GF-D8 (cell line): ENCODE measurements around the gene CD300A.

ENCODE experiments used
- DNase-seq: peaks from one replicate; lab custom pipeline; 2025; lab: John Stamatoyannopoulos, UW

The CD300A gene

DNA sequence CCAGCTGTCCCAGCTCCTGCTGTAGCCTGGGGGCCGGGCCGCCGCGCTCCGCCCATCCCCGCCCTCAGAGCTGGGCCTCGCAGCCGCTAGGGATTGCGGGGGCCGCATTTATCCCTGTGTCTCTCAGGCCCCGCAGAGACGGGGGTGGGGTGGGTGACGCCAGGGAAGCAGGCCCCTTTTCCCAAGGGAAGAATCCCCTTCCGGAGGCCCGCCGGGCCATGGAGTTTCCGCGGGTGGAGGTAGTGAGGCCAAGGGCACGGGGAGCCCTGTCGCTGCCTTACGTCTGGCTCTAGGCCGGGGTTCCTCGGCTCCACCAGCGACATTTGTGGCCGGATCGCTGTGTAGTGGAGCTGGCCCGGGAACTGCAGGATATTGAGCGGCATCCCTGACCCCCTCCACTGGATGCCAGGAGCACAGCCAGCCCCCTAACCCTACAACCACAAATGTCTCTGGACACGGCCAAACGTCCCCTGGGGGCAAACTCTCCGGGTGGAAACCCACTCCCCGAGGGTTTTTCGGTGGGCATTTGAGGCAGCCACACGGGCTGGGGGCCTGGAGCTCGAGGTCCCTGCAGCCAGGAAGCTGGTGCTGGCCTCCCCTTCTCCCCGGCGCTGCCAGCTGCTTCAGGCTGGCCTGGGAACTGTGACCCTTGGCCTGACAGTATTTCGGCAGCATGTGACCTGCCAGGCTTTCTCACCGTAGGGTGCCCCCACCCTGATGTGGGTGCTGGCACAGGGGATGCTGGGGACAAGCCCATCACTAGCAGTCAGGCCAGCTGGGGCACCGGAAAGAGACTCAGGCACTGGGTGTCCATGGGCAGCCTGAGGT, 12.0 kb upstream of the CD300A start:
- peak; percentile 12 for DNase-seq

GRCh38 chr17:74455025-74455545, 11.3 kb upstream of the CD300A start:
- DNase-seq = no peak

DNA sequence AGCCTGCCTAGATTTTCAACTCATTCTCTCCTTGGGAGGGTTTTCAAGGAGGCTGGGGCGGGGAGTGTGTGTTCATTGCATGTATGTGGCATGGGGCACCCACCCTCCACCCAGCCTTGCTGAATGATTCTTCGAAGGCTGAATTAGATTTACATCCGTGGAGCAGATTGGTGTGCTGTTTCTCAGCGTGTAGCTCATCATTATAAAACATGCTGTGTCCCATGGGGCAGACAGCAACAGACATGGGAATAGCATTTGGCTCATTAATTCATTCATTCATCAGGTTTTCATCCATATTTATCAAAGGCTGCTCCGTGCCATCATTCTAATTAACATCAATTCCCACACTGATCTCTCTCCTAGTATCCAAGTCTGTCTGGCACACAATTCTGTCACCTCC, 10.6 kb upstream of the CD300A start:
- no peak for DNase-seq

DNA sequence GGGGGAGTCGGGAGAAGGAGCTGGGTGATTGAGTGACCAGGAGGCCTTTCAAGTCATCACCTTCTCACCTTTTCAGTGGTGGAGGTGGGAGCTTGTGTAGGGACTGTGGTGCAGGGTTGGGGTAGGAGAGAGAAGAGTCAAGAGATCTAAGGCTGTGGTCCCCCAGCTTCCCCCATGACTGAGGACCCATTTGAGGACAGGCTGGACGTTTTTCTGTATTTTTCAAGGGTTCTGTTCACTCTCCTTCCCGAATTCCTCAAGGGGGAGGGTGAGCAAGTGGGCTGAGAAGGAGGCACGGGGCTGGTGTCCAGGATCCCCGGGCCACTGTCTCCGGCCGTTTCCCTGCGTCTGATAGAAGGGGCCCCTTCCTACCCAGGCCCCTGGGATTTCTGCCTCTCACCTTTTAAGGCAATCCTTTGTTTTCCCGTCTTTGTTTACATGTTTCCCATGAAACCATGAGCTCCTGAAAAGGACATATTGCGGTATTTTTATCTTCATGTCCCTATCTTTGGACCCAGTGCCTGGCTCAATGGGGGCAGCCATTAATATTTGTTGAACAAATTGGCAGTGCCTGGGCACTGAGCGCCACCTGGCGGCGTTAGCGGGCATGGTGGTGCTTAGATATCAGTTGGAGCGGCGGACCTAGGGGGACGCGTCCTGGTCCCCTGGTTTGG, 9.2 kb upstream of the CD300A start:
- no peak for DNase-seq

DNA sequence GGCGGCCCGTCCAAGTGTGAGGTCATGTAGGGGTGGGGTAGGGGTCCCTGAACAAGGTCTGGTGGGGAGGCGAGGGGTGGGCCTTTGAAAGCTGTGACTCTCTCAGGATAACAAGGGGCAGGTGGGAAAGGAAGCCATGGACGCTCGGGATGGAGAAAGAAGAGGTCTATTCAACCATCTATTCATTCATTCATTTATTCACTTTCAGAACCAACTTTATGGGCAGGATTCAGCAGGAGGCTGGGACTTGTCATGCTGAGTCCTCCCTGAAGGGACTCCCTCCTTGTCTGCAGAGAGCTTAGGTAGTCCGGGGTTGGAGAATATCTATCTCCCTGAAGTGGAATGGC, 8.6 kb upstream of the CD300A start:
- DNase-seq = no peak

- no peak for DNase-seq
Observed at GRCh38 chr17:74458835-74459234, 7.6 kb upstream of the CD300A start.

DNA sequence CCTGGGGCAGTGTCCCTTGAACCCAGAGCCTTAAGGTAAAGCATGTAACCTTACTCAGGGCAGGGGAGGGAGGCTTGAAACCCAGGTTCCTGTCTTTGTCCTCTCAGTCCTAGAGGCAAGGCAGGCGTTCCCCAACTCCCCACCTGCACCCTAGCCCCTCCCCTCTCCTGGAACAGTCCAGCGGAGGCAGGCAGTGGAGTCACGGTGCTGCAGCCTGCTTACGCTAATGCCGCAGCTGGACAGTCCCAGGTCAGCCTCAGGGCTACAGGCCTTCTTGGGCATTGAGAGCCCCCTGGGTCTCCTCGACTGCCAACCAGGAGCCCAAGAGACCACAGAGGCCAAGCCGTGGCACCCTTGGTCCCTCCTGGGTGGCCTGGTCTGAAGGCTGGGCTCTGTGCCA, 6.8 kb upstream of the CD300A start:
- no peak for DNase-seq

GRCh38 chr17:74460241-74460640, 6.2 kb upstream of the CD300A start:
- DNase-seq = no peak

DNA sequence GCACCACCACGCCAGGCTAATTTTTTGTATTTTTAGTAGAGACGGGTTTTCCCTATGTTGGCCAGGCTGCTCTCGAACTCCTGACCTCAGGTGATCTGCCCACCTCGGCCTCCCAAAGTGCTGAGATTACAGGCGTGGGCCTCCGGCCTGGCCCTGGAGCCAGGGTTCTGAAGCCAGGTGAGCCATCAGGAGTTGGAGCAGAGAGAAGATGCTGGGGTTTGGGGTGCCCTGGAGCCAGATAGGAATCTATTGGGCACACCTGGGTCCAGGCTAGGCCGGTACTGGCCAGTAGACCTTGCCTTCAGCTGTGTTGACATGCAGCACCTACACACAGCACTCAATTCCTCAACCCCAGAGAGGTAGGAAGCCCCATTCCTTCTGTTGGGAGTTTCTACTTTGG, 5.4 kb upstream of the CD300A start:
- no peak for DNase-seq

DNA sequence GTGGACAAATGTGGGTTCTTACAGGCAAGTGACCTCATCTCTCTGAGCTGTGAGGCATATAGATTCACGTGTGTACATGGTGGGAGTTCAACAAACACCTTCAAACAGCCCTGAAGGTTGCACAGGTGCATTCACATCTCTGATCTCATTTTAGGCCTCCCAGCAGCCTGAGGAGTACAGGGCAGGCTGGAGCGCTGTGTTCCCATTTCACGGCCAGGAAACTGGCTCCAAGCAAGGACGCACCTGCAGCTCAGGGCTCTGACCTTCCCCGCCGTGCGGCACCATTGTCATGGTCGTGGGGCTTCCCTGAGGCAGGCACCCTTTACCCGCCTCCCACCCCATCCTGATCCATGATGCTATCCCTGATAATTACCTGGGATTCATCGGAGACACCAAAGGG, 4.8 kb upstream of the CD300A start:
- DNase-seq = no peak

GRCh38 chr17:74464730-74465377, 1.6 kb upstream of the CD300A start:
- no peak for DNase-seq

GRCh38 chr17:74465378-74466110, 890 bp upstream of the CD300A start:
- DNase-seq = no peak

- DNase-seq = no peak
Observed at GRCh38 chr17:74466828-74467184, 372 bp downstream of the CD300A start.

GRCh38 chr17:74467221-74467951, 952 bp downstream of the CD300A start:
- no peak for DNase-seq

GRCh38 chr17:74471341-74471740, 4.9 kb downstream of the CD300A start:
- no peak for DNase-seq

GRCh38 chr17:74472890-74473289, 6.5 kb downstream of the CD300A start:
- no peak for DNase-seq

GRCh38 chr17:74473294-74473693, 6.9 kb downstream of the CD300A start:
- no peak for DNase-seq

DNA sequence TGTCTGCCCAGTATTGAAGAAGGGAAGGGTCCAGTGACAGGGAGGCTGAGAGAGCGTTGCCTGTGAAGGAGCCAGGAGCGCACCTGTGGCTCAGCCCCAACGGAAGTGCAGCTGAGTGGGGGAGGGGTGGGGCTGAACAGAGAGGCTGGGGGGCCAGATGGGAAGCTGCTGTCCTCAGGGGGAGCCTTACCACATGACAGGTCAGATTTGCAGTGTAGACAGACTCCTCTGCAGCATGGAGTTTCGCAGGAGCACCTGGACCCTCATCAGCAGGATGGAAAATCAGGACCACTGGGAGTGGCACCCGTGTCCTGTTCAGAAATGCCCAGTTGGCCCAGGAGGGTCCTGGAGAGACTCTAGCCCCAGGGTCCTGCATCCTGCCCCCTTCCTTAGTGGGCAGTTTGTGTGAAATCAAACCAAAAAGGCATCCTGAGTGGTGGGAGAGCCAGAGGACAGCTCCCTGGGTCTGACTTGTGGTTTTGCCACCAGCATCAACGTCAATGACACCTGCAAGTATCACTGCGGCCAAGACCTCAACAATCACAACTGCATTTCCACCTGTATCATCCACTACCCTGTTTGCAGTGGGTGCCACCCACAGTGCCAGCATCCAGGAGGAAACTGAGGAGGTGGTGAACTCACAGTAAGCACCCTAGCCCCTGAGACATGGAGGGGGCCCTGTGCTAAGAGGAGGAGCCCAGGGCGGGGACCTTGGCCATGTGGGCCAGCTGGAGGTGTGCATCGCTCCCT, 7.8 kb downstream of the CD300A start:
- DNase-seq = no peak

GRCh38 chr17:74475189-74475588, 8.8 kb downstream of the CD300A start:
- no peak for DNase-seq

GRCh38 chr17:74477411-74477810, 11.0 kb downstream of the CD300A start:
- no peak for DNase-seq
